GM21723 (cell line): ENCODE data around the gene ITM2A.

Source experiments
- ATAC-seq: cut with Tn5 transposase; IDR thresholded peaks from one replicate; pipeline ENCODE4 v1.9.1; 2021; ENCODE audit warnings: mild to moderate bottlenecking, moderate library complexity; ENCODE audit not compliant: unreplicated experiment

Gene ITM2A

GRCh38 chrX:79366873-79367749 lies at the start of gene ITM2A:
Gene ITM2A (minus strand): TSS chrX:79367334. CDS start chrX:79367215, 119 bp downstream.
- peak; percentile 77 for ATAC-seq

- ATAC-seq = no peak
Observed at GRCh38 chrX:79415056-79415455, 47.9 kb upstream of the ITM2A start.

GRCh38 chrX:79413963-79414362 lies 46.8 kb upstream of the ITM2A start:
- ATAC-seq = no peak

- no peak for ATAC-seq
Observed at GRCh38 chrX:79412972-79413371, 45.8 kb upstream of the ITM2A start.

- no peak for ATAC-seq
Observed at GRCh38 chrX:79412166-79412565, 45.0 kb upstream of the ITM2A start.

- no peak for ATAC-seq
Observed at GRCh38 chrX:79409657-79410056, 42.5 kb upstream of the ITM2A start.

GRCh38 chrX:79408623-79409322 lies 41.6 kb upstream of the ITM2A start:
- ATAC-seq = no peak

- no peak for ATAC-seq
Observed at GRCh38 chrX:79400623-79401022, 33.5 kb upstream of the ITM2A start.

GRCh38 chrX:79375340-79375739 lies 8.2 kb upstream of the ITM2A start:
- ATAC-seq = no peak

- ATAC-seq = no peak
Observed at GRCh38 chrX:79371640-79372039, 4.5 kb upstream of the ITM2A start.

GRCh38 chrX:79371101-79371500 lies 4.0 kb upstream of the ITM2A start:
- no peak for ATAC-seq

- no peak for ATAC-seq
Observed at GRCh38 chrX:79369871-79370270, 2.7 kb upstream of the ITM2A start.

GRCh38 chrX:79368441-79368840 lies 1.3 kb upstream of the ITM2A start:
- ATAC-seq = no peak

- no peak for ATAC-seq
Observed at GRCh38 chrX:79367907-79368306, 773 bp upstream of the ITM2A start.

- ATAC-seq = no peak
Observed at GRCh38 chrX:79366556-79366872, 620 bp downstream of the ITM2A start.

- ATAC-seq = no peak
Observed at GRCh38 chrX:79365591-79365990, 1.5 kb downstream of the ITM2A start.

- no peak for ATAC-seq
Observed at GRCh38 chrX:79364306-79364705, 2.8 kb downstream of the ITM2A start.

GRCh38 chrX:79361192-79361870 lies 5.8 kb downstream of the ITM2A start:
- ATAC-seq = no peak

- no peak for ATAC-seq
Observed at GRCh38 chrX:79336869-79337815, 30.0 kb downstream of the ITM2A start.

- no peak for ATAC-seq
Observed at GRCh38 chrX:79330022-79330421, 37.1 kb downstream of the ITM2A start.
